GM21737 (cell line): ENCODE measurements around the gene EVX2.

ENCODE experiments used
- ATAC-seq: cut with Tn5 transposase; IDR thresholded peaks from one replicate; pipeline ENCODE4 v1.9.1; 2021; ENCODE audit warnings: mild to moderate bottlenecking, moderate library complexity; ENCODE audit not compliant: unreplicated experiment

Gene EVX2

GRCh38 chr2:176083796-176084261, at the start of gene EVX2:
Gene EVX2, minus strand, starts transcription at chr2:176083962. Its CDS starts 186 bp downstream, at chr2:176083776.
- no peak for ATAC-seq

GRCh38 chr2:176133389-176133788, 49.6 kb upstream of the EVX2 start:
- no peak for ATAC-seq

GRCh38 chr2:176132205-176133171, 48.7 kb upstream of the EVX2 start:
- ATAC-seq: no peak

GRCh38 chr2:176131848-176132158, 48.0 kb upstream of the EVX2 start:
- ATAC-seq: no peak

- ATAC-seq: no peak
Observed at GRCh38 chr2:176130957-176131847, 47.4 kb upstream of the EVX2 start.

- ATAC-seq: no peak
Observed at GRCh38 chr2:176130147-176130956, 46.6 kb upstream of the EVX2 start.

GRCh38 chr2:176129813-176130146, 46.0 kb upstream of the EVX2 start:
- no peak for ATAC-seq

- no peak for ATAC-seq
Observed at GRCh38 chr2:176128982-176129796, 45.4 kb upstream of the EVX2 start, which contains the start of gene HOXD8. Gene HOXD8, plus strand, starts transcription at chr2:176129705. Its CDS starts 662 bp downstream, at chr2:176130367.

- no peak for ATAC-seq
Observed at GRCh38 chr2:176128172-176128981, 44.6 kb upstream of the EVX2 start.

- ATAC-seq: no peak
Observed at GRCh38 chr2:176127774-176128072, 44.0 kb upstream of the EVX2 start.

- ATAC-seq: no peak
Observed at GRCh38 chr2:176126929-176127773, 43.4 kb upstream of the EVX2 start.

GRCh38 chr2:176125772-176126054, 42.0 kb upstream of the EVX2 start:
- ATAC-seq: no peak

GRCh38 chr2:176124947-176125771, 41.4 kb upstream of the EVX2 start:
- no peak for ATAC-seq

- ATAC-seq: no peak
Observed at GRCh38 chr2:176124110-176124946, 40.6 kb upstream of the EVX2 start.

GRCh38 chr2:176123411-176124109, 39.8 kb upstream of the EVX2 start:
- ATAC-seq: no peak

GRCh38 chr2:176122683-176123410, 39.1 kb upstream of the EVX2 start, which contains the start of gene HOXD9:
Gene HOXD9, plus strand, starts transcription at chr2:176122719. Its CDS starts 50 bp downstream, at chr2:176122769.
- ATAC-seq: no peak
